Kidney epithelial cell (primary cell): ENCODE results near the gene ZNF718. TPM values are rescaled to one million over a fixed set of nuclear protein-coding genes. Genes with fewer than 3 reads are reported as not detected.
"Not testable (repeated sequence)": the region's sequence is repeated elsewhere in the genome, so short reads cannot be mapped to it uniquely, and the experiment has no call there.

ENCODE experiments used
- DNase-seq: peaks from one replicate; pipeline ENCODE4 v3.0.0-alpha.2; 2010; ENCODE audit warnings: low read depth
- H3K27me3 ChIP-seq: 2 replicates; pipeline ENCODE4 v1.6.0; 2011; ENCODE audit warnings: low read length; ENCODE audit not compliant: control insufficient read depth, insufficient read depth
- H3K36me3 ChIP-seq: 2 replicates; pipeline ENCODE4 v1.5.1; 2011; ENCODE audit warnings: low read length; ENCODE audit not compliant: control insufficient read depth, insufficient read depth
- H3K4me3 ChIP-seq: 2 replicates; pipeline ENCODE4 v1.5.1; 2011; ENCODE audit warnings: low read depth, mild to moderate bottlenecking, control low read depth, low read length
- CTCF ChIP-seq: IDR thresholded peaks from 2 replicates; pipeline ENCODE4 v1.5.1; 2011; ENCODE audit warnings: mild to moderate bottlenecking, moderate library complexity, low read length, control low read depth, inconsistent platforms; ENCODE audit not compliant: insufficient read depth, poor library complexity, severe bottlenecking
- total RNA-seq: library from RNA; depleted of rRNA; stranded (reverse); fragments of >200 nt; gene quantifications from 2 replicates; pipeline ENCODE4 v1.2.3, GENCODE V29; 2015

Gene ZNF718
- 13.5 and 13.9 TPM in 2 replicates for total RNA-seq

GRCh38 chr4:124275-125081 lies at the start of gene ZNF718:
TSS of gene ZNF718 (plus strand) at chr4:124501. CDS start at chr4:124671, 170 bp downstream.
- no peaks in the 10 kb centered on the region for H3K27me3 ChIP-seq
- H3K36me3 ChIP-seq: no peaks in the 10 kb centered on the region
- TF ChIP-seq CTCF: no peak
- DNase-seq: peak; percentile 83
- H3K4me3 ChIP-seq: peak within 1 kb of the TSS; percentile 79

- TF ChIP-seq CTCF: no peak
- Histone ChIP-seq H3K36me3 (no peaks in the 10 kb centered on the region), H3K4me3 (no peak overlapping the region), H3K27me3 (no peaks in the 10 kb centered on the region)
- DNase-seq: no peak
These were observed 38.4 kb upstream of the ZNF718 start for GRCh38 chr4:85951-86350.

GRCh38 chr4:86559-87324 lies 37.6 kb upstream of the ZNF718 start:
- H3K4me3 ChIP-seq, H3K36me3 ChIP-seq, DNase-seq, H3K27me3 ChIP-seq: not testable (repeated sequence)

GRCh38 chr4:98386-98785 lies 25.9 kb upstream of the ZNF718 start:
- Histone ChIP-seq H3K27me3 (no peaks in the 10 kb centered on the region), H3K36me3 (no peaks in the 10 kb centered on the region), H3K4me3 (no peak overlapping the region)
- TF ChIP-seq CTCF: no peak
- no peak for DNase-seq

GRCh38 chr4:99863-100262 lies 24.4 kb upstream of the ZNF718 start:
- DNase-seq: no peak
- no peaks in the 10 kb centered on the region for H3K36me3 ChIP-seq
- H3K4me3 ChIP-seq: no peak overlapping the region
- no peaks in the 10 kb centered on the region for H3K27me3 ChIP-seq
- TF ChIP-seq CTCF: no peak

GRCh38 chr4:107083-107443 lies 17.2 kb upstream of the ZNF718 start:
- H3K4me3 ChIP-seq: no peak overlapping the region
- no peak for TF ChIP-seq CTCF
- H3K27me3 ChIP-seq: peaks cover 28% of the 10 kb centered on the region
- no peak for DNase-seq
- H3K36me3 ChIP-seq: no peaks in the 10 kb centered on the region
